Measurements from ENCODE around the gene GIPC1.
A peak's percentile ranks its signal among the peaks of the same experiment; 100 is the strongest.
"Not testable (repeated sequence)": the region's sequence is repeated elsewhere in the genome, so short reads cannot be mapped to it uniquely, and the experiment has no call there.

Gene GIPC1, protein sequence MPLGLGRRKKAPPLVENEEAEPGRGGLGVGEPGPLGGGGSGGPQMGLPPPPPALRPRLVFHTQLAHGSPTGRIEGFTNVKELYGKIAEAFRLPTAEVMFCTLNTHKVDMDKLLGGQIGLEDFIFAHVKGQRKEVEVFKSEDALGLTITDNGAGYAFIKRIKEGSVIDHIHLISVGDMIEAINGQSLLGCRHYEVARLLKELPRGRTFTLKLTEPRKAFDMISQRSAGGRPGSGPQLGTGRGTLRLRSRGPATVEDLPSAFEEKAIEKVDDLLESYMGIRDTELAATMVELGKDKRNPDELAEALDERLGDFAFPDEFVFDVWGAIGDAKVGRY

GRCh38 chr19:14496029-14496833, at the start of gene GIPC1:
TSS of gene GIPC1 (minus strand) at chr19:14496127. CDS start at chr19:14482976, 13,151 bp downstream.
- peak; percentile 99 for DNase-seq (ENCODE audit: low spot score)

DNA sequence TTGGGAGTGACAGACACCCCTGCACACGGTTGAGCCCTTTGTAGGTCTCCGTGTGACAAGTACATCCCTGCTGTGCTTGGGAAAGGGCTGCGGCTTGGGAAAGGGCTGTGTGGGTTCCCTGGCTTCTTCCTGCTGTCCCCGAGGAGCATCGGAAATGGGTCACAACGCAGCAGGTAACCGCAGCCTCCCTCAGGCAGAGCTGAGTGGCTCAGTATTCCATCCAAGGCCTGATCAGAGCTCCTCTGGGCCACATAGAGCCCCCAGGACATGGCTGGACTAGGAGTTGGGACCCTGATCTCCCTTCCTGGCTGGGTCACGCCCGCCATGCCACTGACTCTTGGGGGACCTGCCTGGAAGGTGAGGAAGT, 49.8 kb upstream of the GIPC1 start:
- DNase-seq (ENCODE audit: low spot score) = no peak

DNA sequence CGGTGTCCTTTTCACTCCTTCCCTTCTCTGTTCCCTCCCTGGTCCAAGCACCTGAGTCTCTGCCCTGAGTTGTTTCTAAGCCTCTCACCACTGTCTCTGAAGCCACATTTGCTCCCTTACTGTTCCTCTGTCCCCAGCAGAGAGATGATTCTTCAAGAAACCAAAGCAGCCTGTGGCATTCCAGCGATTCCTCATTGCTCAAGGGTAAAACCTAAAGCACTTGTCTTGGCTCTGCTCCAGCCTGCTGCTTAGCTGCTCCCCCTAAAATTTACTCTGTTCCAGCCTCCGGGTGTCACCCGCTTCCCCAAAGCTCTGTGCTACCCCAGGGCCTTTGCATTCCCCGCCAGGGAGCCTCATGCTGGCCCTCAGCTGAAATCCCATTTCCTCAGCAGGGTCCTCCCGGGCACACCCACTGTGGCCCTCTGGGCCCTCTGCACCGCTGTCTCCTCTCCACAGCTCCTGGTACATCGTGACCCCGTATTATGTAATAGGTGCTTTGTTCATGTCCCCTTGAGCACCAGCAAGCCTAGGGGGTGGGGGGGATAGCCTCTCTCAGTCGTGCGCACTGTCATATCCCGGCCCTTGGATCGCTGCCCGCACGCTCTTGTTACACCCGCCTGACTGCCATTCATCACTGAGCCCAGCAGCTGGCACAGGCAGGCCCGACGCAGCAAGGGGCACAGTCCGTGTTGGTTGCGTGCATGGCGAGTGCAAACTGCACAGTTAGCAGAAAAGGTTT, 49.2 kb upstream of the GIPC1 start:
- DNase-seq (ENCODE audit: low spot score) = peak; percentile 97

- no peak for DNase-seq (ENCODE audit: low spot score)
Measured at GRCh38 chr19:14544047-14544446, 48.1 kb upstream of the GIPC1 start.

DNA sequence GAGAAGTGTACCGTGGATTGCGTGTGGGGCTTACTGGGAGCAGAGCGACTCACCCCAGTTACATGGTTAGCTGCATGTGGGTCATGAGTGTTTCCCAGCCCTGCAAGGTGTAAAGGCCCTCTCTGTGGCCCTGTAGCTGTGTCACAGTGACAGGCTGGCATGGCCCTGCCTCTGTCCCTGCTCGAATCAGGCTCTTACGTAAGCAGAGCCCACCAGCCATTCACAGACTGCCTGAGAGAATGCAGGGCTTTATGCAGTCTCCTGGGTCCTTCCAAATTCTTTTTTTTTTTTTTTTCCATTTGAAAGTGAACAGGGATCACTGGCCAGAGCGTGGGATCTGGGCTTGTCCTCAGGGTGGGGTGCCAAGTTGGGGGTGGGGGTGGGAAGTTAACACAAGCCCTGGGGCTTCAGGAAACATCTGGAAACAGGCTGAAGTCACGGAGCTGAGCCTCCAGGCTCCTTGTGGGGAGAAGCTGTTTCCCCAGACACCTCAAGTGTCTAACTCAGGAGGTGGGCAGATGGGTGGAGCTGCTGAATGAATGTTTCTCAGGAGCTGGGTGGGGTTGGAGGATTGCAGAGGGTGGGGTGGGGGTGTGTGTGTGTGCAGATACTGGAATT, 46.9 kb upstream of the GIPC1 start:
- DNase-seq (ENCODE audit: low spot score) = no peak

- DNase-seq (ENCODE audit: low spot score) = not testable (repeated sequence)
Measured at GRCh38 chr19:14541979-14542378, 46.1 kb upstream of the GIPC1 start.

DNA sequence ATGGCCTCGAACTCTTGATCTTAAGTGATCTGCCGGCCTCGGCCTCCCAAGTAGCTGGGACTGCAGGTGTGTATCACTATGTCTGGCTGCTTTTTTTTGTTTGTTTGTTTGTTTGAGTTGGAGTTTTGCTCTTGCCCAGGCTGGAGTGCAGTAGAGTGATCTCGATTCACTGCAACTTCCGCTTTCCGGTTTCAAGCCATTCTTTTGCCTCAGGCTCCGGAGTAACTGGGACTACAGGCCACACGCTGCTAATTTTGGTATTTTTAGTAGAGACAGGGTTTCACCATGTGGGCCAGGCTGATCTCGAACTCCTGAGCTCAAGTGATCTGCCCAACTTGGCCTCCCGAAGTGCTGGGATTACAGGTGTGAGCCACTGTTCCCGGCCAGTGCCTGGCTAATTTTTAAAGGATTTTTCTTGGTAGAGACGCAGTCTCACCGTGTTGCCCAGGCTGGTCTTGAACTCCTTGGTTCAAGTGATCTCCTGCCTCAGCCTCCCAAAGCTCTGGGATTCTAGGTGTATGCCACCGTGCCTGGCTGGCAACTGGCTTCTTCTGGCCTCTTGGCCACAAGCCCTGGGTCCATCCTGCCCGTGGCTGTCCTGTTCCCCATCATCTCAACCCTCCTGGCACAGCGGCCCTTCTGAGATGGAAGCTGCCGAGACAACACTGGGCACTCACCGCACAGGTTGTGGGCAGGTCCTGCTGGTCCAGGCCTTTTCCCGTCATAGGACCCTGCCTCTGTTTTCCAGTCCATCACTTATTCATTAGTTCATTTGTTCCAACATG, 45.0 kb upstream of the GIPC1 start:
- DNase-seq (ENCODE audit: low spot score) = no peak

DNA sequence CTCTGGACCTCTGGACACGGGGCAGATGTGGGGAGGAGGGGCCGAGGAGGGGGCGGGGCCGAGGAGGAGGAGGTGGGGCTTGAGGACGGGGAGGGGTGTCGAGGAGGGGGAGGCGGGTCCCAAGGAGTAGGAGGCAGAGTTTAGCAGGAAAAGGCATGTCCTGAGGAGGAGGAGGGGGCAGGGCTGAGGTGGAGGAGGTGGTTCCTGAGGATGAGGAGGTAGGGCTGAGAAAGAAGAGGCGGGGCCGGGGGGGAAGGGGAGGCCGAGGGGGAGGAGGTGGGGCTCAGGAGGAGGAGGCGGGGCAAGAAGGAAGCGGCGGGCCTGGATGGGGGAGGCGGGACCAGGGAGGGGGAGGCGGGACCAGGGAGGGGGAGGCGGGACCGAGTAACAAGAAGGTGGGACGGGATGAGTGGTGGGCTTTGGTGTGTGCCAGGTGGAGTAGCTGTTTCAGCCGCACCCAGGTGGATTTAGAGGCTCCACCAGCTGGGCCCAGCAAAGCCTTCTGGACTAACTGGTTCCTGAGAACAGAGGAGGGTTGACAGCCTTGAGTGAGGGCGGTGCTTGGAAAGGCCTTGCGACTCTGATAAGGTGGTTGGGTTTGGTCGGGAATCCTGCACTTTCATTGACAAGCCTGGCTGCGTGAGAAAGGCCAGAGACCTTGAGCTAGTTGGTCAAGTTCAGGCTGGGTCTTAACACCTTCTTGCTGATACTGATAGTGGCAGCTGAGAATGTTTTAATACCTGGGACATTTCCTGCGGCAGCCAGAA, 41.2 kb upstream of the GIPC1 start:
- no peak for DNase-seq (ENCODE audit: low spot score)

GRCh38 chr19:14533450-14533849, 37.5 kb upstream of the GIPC1 start:
- no peak for DNase-seq (ENCODE audit: low spot score)

- no peak for DNase-seq (ENCODE audit: low spot score)
Measured at GRCh38 chr19:14530506-14530905, 34.6 kb upstream of the GIPC1 start.

DNA sequence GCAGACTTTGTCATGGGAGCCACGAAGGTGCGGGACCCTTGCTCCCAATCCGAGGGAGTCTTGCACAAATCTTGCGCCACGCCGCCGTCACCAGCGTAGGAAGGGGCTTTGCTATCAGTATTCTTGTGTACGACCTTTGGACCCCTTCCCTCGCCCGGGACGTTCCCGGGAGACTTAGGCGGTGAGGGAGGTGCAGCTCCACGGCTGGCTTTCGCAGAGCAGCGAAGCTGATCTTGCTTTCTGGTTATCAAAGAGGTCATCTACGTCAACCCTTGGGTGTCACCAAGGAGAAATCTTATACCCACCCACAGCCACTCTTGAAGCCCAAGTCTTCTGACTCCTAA, 34.0 kb upstream of the GIPC1 start:
- DNase-seq (ENCODE audit: low spot score) = no peak

DNA sequence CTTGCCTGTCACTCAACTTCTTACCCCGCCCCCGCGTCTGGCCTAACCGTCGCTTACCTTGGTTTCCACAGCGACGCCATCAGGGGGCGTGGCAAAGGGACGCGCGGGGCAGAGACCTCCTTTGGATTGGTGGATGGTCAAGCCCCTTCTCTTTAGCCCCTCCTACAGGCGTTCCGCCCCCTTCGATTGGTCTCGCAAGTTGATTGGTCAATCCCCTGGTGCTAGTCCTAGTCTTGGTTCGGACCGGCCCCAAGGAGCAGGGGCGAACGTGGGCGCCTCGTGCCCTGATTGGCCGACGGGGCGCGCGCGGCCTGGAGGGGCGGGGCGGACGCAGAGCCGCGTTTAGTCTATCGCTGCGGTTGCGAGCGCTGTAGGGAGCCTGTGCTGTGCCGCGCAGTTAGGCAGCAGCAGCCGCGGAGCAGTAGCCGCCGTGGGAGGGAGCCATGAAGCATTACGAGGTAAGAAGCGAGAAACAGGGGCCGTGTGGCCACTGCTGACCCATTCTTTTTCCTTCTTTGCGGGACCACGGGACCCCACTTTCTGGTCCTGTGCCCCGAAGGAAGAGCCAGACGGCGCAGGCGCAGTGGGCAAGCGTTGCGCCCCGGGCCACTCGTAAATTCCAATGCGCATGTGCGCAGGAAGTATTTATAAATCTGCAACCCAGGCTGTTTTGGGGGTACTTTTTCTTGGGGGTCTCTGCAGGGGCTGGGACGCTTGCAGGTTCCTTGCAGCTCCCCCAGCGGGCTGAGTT, 33.5 kb upstream of the GIPC1 start, which contains the start of gene TECR:
TSS of gene TECR (plus strand) at position 341 of the 751 bp plus-strand sequence. CDS start at position 444, 103 bp downstream.
- DNase-seq (ENCODE audit: low spot score) = peak; percentile 100

DNA sequence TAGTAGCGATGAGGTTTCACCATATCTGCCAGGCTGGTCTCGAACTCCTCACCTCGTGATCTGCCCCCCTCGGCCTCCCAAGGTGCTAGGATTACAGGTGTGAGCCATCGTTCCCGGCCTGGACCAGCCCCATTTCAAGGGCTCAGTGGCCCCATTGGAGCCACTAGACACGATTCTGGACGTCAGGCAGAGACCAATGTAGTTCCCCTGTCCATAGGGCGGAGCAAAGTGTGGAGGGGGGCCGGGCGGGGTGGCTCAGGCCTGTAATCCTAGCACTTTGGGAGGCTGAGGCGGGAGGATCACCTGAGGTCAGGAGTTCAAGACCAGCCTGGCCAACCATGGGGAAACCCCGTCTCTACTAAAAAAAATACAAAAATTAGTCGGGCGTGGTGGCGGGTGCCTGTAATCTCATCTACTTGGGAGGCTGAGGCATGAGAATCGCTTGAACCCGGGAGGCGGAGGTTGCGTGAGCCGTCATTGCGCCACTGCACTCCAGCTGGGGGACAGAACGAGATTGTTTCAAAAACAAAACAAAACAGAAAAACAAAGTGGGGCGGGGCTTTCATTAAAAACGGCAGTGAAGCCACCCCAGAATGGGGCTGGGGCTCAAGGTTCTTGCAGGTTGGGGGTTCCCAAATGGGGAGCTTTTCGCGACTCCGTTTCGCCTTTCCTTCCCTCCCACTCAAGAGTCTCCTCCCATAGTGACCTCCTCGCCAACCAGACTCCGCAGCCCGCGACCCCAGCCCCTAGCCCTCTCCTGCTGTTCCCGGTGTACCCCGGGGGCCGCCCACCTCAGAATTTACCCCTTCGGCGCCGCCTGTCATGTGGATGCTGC, 32.7 kb upstream of the GIPC1 start:
- no peak for DNase-seq (ENCODE audit: low spot score)

- DNase-seq (ENCODE audit: low spot score) = no peak
Measured at GRCh38 chr19:14526423-14526822, 30.5 kb upstream of the GIPC1 start.

- DNase-seq (ENCODE audit: low spot score) = no peak
Measured at GRCh38 chr19:14525729-14526128, 29.8 kb upstream of the GIPC1 start.

DNA sequence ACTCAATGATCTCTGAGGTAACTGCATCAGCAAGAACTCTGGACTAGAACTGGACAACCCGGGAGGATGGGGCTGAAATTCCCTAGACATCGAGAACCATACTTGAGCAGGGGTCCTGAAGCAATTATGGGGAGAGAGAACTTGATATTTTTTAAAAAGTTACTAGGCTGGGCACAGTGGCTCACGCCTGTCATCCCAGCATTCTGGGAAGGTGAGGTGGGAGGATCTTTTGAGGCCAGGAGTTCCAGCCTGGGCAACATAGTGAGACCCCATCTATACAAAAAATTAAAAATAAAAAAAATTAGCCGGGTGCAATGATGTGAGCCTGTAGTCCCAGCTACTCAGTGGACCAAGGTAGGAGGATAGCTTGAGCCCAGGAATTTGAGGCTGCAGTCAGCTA, 24.6 kb upstream of the GIPC1 start:
- no peak for DNase-seq (ENCODE audit: low spot score)

DNA sequence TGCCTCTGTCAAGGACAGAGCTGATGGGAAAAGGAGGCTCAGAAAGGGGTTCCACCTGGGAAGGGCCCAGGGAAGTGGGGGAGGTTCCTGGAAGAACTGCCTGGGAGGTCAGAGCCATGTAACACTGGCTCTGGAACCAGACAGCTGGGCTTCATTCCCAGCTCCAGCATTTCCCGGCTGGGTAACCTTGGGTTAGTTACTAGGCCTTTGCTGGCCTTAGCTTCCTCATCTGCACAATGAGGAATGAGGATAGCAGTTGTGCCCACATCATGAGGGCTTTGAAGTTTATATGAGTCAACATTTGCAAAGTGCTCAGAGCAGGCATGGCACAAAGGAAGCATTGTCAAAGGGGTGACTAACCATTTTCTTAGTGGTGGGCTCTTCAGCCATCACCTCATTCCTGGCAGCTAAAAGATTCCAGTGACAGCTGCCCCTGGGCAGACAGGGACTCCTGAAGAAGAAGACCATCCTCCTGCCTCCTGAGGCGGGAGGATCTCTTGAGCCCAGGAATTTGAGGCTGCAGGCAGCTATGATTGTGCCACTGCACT, 24.0 kb upstream of the GIPC1 start:
- no peak for DNase-seq (ENCODE audit: low spot score)

GRCh38 chr19:14519245-14519859, 23.4 kb upstream of the GIPC1 start:
- no peak for DNase-seq (ENCODE audit: low spot score)

All from globus pallidus (tissue), 1 donor.